Fibroblast of skin of left quadriceps (primary cell): Measurements from ENCODE around the gene RFPL1.
"Not testable (repeated sequence)": the region's sequence is repeated elsewhere in the genome, so short reads cannot be mapped to it uniquely, and the experiment has no call there.

ENCODE experiments used
- DNase-seq, 2 experiments: peaks; one replicate each; pipeline ENCODE4 v3.0.0-alpha.2; 2013; ENCODE audit warnings: low read depth in 2 of 2

RFPL1 gene

DNA sequence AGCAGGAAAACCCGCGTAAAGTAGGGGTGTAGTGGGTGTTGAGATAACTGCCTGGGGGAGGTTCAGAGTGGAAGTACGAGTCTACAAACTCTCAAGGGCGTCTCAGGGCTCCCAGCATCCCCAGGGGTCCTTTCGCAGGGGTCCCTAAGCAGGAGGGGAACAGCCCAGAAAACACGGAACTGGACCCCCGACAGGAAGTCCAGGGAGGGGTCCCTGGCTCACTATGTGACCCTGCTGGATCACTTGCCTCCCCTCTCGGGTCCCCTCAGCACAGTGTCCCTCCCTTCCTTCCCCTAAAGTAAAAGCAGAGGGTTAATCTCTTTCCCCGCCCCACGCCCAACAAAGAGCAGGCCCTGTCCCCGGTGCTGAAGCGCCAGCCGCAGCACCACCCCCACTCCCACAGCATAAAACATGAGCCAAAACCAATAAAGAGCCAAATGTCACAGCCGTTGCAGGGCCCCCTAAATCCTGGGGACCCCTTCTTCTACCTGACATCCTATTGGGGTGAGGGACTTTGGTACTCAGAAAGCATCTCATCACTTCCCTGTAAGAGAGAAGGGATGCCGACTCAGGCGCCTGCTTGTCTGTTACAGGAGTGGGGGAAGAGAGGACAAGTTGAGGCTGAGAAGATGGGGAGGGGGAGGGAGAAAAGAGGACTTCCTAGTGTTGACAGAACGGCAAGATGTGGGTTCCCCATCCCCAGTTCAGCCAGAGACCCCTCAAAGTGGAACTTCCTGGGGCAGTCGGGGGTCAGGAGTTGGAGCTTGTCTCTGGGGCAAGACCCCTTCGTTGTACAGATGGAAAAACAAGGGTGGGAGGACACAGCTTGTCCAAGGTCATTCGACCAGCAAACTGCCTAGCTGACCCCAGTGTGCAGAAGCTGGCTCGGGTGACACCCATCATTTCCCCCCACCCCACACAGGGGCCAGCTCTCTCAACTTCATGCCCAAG is 40.2 kb downstream of the RFPL1 start:
- no peak for DNase-seq

DNA sequence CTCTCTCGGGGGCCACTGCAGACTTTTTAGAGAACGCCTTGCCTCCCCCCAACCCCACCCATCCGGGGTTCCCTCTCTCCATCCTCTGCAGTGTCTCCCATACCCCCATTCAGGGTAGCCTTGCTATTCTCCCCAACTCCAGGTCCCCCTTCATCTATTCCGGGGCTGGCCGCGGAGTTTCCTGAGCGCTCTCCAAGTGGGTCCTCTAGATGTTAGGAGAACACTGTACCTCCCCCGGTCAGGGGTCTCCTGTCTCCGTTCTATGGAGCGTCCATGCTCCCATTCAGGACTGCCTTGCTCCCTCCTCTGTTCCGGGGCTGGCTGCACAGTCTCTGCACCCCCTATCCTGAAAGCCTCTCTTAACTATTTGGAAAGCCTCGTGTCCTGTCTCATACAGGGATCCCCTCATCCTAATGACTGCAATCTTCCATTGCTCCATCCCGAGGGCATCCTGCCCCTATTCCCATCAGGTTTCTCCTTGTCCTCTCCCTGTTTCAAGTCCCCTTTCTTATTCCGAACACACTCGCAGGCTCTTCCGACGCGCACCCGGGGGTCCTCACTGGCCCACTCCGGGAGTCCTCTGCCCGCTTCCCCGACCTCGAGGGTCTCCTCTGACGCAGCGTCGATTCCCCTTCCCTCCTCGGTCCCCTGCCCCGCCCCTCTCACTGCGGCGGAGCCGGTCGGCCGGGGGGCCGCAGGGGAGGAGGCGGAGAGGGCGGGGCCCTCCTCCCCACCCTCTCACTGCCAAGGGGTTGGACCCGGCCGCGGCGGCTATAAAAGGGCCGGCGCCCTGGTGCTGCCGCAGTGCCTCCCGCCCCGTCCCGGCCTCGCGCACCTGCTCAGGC is 41.3 kb downstream of the RFPL1 start, which contains the start of gene NEFH:
Gene NEFH (plus strand): TSS at position 802 of the 845 bp plus-strand sequence. CDS start 45 bp downstream, outside the sequence.
- no peak for DNase-seq

DNA sequence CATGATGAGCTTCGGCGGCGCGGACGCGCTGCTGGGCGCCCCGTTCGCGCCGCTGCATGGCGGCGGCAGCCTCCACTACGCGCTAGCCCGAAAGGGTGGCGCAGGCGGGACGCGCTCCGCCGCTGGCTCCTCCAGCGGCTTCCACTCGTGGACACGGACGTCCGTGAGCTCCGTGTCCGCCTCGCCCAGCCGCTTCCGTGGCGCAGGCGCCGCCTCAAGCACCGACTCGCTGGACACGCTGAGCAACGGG is 41.8 kb downstream of the RFPL1 start:
- DNase-seq, result no peak

DNA sequence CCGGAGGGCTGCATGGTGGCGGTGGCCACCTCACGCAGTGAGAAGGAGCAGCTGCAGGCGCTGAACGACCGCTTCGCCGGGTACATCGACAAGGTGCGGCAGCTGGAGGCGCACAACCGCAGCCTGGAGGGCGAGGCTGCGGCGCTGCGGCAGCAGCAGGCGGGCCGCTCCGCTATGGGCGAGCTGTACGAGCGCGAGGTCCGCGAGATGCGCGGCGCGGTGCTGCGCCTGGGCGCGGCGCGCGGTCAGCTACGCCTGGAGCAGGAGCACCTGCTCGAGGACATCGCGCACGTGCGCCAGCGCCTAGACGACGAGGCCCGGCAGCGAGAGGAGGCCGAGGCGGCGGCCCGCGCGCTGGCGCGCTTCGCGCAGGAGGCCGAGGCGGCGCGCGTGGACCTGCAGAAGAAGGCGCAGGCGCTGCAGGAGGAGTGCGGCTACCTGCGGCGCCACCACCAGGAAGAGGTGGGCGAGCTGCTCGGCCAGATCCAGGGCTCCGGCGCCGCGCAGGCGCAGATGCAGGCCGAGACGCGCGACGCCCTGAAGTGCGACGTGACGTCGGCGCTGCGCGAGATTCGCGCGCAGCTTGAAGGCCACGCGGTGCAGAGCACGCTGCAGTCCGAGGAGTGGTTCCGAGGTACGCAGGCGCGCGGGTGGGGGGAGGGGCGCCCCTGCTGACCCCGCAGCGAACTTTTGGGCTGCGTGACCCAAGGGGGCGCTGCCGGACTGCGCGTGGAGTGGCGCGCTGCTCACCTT is 42.3 kb downstream of the RFPL1 start:
- DNase-seq, result peak; percentile 36 to 45

DNA sequence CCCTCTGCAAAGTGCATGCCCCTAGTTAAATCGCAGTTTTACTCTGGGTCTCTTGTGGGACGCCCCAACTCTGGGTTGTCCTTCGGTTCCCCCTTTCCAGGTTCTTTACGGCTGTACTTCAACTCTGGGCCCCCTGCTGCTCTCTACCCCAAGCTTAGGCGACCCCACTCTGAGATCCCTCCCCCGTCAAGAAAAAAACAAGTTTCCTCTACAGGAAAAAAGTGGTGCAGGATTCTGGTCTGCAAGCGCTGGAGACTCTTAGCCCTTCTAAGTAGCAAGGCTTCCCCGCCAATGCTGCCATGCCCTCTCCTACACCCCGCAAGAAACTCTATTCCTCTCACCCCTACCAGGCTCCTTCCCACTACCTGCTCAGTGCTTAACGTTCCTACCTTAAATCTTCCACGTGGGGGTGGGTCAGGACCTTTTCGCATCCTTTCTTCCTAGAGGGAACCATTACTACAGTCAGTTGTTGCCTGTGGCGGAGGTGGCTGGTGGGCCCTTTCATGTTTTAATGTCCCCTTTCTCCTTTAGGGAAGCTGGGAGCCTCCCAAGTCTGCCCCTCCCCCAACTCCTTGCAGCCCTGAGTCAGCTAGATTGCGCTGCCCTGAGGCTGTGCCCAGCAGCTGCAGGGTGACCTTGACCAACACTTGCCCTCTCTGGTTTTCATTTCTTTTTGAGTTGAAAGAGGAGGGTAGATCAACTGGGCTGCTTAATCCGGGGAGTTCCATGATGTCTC is 43.0 kb downstream of the RFPL1 start:
- DNase-seq, result no peak

DNA sequence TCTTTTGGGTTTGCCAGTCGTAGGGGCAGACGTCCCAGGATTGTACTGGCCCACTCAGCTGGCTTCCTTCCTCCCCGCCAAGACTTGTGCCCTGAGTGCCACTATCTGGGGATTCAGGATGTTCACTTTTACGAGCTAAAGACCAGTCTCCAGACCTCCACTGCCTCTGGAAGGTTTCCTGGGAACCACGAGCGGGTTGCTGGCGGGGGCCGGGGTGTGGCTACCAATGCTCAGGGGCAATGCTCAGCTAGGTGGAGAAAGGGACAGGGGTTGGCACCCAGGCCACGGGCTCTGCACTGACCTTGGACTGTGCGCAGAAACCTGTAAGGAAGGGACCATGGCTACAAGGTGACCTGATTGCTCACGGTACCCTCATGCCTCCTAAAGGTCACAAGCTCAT is 43.9 kb downstream of the RFPL1 start:
- DNase-seq, result no peak

DNA sequence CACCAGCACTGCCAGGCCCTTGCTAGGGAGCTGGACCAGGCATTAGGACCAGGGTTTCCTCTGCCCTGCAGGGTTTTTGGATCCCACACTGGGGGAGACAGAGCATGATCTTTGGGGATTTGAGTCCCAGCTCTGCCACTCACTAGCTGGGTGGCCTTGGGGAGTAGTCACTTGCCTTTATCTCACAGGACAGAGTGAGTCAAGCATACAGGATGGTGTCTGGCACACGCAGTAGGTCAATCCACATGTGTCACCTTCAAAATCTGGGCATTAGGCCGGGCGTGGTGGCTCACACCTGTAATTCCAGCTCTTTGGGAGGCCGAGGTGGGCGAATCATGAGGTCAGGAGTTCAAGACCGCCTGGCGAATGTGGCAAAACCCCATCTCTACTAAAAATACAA is 44.3 kb downstream of the RFPL1 start:
- no peak for DNase-seq

DNA sequence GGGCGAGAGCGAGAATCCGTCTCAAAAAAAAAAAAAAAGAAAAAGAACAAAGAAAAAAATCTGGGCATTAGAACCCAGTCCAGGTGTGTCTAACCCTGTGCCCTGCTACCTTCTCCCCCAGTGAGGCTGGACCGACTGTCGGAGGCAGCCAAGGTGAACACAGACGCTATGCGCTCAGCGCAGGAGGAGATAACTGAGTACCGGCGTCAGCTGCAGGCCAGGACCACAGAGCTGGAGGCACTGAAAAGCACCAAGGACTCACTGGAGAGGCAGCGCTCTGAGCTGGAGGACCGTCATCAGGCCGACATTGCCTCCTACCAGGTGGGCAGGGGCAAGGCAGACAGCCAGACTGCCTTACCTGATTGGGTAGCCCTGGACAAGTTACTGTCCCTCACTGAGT is 44.9 kb downstream of the RFPL1 start:
- no peak for DNase-seq

DNA sequence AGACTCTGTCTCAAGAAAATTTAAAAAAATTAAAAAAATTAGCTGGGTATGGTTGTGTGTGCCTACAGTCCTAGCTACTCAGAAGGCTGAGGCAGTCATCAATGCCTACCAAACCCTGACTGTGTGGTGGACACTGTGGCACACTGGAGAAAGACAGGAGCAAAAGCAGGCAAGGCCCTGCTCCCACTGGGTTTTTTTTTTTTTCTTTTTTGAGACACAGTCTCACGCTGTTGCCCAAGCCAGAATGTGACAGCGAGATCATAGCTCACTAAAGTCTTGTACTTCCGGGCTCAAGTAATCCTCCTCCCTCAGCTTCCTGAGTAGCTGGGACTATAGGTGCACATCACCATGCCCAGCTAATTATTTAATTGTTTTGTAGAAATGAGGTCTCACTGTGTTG is 46.3 kb downstream of the RFPL1 start:
- no peak for DNase-seq

DNA sequence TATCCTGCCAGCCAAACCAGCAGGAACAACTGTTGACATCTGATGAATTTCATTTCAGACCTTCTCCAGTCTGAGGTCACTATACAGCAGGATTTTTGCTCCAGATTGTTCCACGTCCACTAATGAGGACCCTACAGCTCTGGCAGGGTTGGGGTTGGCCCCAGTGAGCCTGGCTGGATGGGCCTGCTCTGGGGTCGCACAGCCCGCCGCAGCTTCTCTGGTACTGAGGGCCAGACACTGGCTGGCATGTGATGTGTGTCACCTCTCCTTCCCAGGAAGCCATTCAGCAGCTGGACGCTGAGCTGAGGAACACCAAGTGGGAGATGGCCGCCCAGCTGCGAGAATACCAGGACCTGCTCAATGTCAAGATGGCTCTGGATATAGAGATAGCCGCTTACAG is 47.1 kb downstream of the RFPL1 start:
- no peak for DNase-seq

DNA sequence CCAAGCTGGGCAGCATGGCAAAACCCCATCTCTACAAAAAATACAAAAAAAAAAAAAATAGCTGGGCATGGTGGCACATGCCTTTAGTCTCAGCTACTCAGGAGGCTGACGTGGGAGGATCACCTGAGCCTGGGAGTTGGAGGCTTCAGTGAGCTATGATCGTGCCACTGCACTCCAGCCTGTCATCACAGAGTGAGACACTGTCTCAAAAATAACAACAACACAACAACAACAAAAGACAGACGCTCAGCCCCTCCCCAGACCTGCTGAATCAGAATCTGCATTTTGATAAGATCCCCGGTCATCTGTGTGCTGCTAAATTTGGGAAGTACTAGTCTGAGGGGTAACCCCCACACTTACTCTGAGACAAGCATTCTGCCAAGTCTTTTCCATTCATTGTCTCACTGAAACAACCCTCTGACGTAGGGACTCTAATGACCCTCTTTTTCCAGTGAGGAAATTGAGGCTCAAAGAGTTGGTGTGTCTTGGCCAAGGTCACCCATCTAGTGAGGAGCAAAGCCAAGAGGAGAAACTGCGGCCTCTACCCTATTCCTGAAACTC is 49.1 kb downstream of the RFPL1 start:
- no peak for DNase-seq

DNA sequence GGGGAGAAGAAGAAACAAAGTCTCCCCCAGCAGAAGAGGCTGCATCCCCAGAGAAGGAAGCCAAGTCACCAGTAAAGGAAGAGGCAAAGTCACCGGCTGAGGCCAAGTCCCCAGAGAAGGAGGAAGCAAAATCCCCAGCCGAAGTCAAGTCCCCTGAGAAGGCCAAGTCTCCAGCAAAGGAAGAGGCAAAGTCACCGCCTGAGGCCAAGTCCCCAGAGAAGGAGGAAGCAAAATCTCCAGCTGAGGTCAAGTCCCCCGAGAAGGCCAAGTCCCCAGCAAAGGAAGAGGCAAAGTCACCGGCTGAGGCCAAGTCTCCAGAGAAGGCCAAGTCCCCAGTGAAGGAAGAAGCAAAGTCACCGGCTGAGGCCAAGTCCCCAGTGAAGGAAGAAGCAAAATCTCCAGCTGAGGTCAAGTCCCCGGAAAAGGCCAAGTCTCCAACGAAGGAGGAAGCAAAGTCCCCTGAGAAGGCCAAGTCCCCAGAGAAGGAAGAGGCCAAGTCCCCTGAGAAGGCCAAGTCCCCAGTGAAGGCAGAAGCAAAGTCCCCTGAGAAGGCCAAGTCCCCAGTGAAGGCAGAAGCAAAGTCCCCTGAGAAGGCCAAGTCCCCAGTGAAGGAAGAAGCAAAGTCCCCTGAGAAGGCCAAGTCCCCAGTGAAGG is 50.9 kb downstream of the RFPL1 start:
- not testable (repeated sequence) for DNase-seq

DNA sequence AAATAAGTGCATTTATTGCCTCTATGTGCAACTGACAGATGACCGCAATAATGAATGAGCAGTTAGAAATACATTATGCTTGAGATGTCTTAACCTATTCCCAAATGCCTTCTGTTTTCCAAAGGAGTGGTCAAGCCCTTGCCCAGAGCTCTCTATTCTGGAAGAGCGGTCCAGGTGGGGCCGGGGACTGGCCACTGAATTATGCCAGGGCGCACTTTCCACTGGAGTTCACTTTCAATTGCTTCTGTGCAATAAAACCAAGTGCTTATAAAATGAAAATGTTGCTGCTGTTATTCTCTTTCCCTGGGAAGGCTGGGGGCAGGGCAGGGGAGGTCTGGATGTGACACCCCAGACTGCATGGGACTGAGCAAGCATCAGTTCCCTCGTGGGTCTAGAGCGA is 52.6 kb downstream of the RFPL1 start:
- DNase-seq, result no peak
